Breast epithelium (tissue), 4 donors: ENCODE measurements around the gene ZKSCAN5. TPM values are rescaled to one million over a fixed set of nuclear protein-coding genes. Genes with fewer than 3 reads are reported as not detected.

Experiments used
- DNase-seq, 2 donors: peaks; one replicate each; pipeline ENCODE4 v3.0.0-alpha.2; 2019; ENCODE audit warnings: low spot score in 2 of 2
- H3K27ac ChIP-seq, 2 donors: fragments of 200-600 bp; sonication (generic) in 1 of 2; one replicate each; pipeline ENCODE4 v1.5.1; 2016 to 2019; ENCODE audit warnings: mild to moderate bottlenecking in 1 of 2
- H3K27me3 ChIP-seq, 2 donors: fragments of 200-600 bp; sonication (generic) in 1 of 2; one replicate each; pipeline versions ENCODE4 v1.5.1 to v1.6.0; 2017 to 2019; ENCODE audit warnings: control low read depth in 1 of 2, mild to moderate bottlenecking in 1 of 2
- H3K36me3 ChIP-seq: fragments of 200-600 bp; one replicate; pipeline ENCODE4 v1.5.1; 2019
- H3K4me1 ChIP-seq, 2 donors: fragments of 200-600 bp; sonication (generic); one replicate each; pipeline ENCODE4 v1.5.1; 2016 to 2019; ENCODE audit warnings: control low read depth in 1 of 2
- H3K4me3 ChIP-seq, 3 donors: fragments of 200-600 bp; sonication (generic); 1 replicate in 2 of 3; 2 replicates in 1 of 3; pipeline ENCODE4 v1.5.1; 2016 to 2019; ENCODE audit warnings: mild to moderate bottlenecking in 3 of 3, moderate library complexity in 2 of 3
- H3K9me3 ChIP-seq, 2 donors: fragments of 200-600 bp; sonication (generic) in 1 of 2; one replicate each; pipeline ENCODE4 v1.5.1; 2016 to 2019; ENCODE audit warnings: control low read depth in 1 of 2
- POLR2A ChIP-seq: fragments of 450-650 bp; IDR thresholded peaks from one replicate; pipeline ENCODE4 v1.6.1; 2016; ENCODE audit warnings: antibody characterized with exemption, mild to moderate bottlenecking, moderate library complexity
- POLR2AphosphoS5 ChIP-seq, 3 donors: sonication (generic); formaldehyde crosslinking; IDR thresholded peaks; one replicate each; pipeline ENCODE4 v1.6.1; 2017; ENCODE audit warnings: antibody characterized with exemption in 3 of 3
- intact Hi-C: fragments of 100-400 bp; cut with DNase I; formaldehyde crosslinking; loops from one replicate; pipeline ENCODE4 v1.15.1; 2023; ENCODE audit warnings: low total_unique reads
- total RNA-seq, 3 donors: library from RNA; depleted of rRNA; stranded (reverse); fragments of >200 nt; gene quantifications; one replicate each; pipeline ENCODE4 v1.1.0, GENCODE V29; 2016
- TF ChIP-seq, protein P1 (sequence below), 3 donors: fragments of 450-650 bp; IDR thresholded peaks; one replicate each; pipeline ENCODE4 v1.5.1; 2016 to 2017; ENCODE audit warnings: antibody characterized with exemption in 3 of 3, mild to moderate bottlenecking in 3 of 3, moderate library complexity in 3 of 3

Gene ZKSCAN5
- total RNA-seq, 3 donors from 2014 or later = 7.5 to 11.0 (median 8.0) TPM

DNA sequence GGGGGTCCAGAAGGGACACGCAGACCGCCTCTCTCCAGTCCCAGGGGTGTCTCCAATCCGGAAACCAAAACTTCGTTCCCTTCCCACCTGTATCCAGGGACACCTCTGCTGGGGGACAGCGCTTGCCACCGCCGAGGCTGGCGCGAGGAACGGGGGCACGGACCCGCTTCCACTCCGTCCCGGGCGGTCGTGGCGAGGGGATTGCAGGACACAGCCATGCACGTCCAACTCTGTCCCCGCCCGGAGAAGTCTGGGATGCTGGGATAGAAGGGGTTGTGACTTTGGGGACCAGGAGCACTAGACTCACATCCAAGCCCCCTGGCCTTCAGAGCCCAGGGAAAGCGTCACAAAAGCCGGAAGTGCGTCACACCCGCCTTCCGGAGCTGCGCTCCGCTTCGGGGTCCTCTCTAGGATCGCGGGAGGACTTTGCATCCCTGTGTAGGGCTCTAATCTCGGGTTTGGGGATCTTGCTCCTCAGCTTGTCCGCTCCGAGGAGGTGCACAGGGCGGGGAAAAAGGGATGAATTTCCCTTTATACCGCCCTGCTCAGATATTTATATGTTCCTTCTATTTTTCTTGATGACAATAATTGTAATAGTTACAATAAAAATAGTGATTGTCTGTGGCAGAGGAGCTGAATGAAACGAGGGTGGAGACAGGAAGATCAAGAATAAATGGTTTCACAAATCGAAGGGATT, 47.5 kb downstream of the ZKSCAN5 start, which contains the start of gene FAM200A:
TSS of gene FAM200A (minus strand) at position 348 of the 697 bp plus-strand sequence. CDS start 3,707 bp downstream, outside the sequence.
- peaks cover 6 to 7% of the 10 kb centered on the region in 2 donors for H3K9me3 ChIP-seq
- H3K4me1 ChIP-seq = peaks cover 3 to 4% of the 10 kb centered on the region in 2 donors
- intact Hi-C loops = no loop called here
- peak; percentile 74 to 78 for DNase-seq
- peak within 1 kb of the TSS; percentile 77 to 92 for H3K27ac ChIP-seq
- TF ChIP-seq POLR2A = peak; percentile 87
- TF ChIP-seq, protein P1, sequence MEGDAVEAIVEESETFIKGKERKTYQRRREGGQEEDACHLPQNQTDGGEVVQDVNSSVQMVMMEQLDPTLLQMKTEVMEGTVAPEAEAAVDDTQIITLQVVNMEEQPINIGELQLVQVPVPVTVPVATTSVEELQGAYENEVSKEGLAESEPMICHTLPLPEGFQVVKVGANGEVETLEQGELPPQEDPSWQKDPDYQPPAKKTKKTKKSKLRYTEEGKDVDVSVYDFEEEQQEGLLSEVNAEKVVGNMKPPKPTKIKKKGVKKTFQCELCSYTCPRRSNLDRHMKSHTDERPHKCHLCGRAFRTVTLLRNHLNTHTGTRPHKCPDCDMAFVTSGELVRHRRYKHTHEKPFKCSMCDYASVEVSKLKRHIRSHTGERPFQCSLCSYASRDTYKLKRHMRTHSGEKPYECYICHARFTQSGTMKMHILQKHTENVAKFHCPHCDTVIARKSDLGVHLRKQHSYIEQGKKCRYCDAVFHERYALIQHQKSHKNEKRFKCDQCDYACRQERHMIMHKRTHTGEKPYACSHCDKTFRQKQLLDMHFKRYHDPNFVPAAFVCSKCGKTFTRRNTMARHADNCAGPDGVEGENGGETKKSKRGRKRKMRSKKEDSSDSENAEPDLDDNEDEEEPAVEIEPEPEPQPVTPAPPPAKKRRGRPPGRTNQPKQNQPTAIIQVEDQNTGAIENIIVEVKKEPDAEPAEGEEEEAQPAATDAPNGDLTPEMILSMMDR (IDR thresholded peaks at IDR 0.05) = no peak
- TF ChIP-seq POLR2AphosphoS5 (IDR thresholded peaks at IDR 0.05) = peak; percentile 84 to 94 (median 88)
- H3K27me3 ChIP-seq = no peaks in the 10 kb centered on the region
- H3K36me3 ChIP-seq = no peaks in the 10 kb centered on the region
- peak within 1 kb of the TSS; percentile 68 to 96 (median 70) for H3K4me3 ChIP-seq

DNA sequence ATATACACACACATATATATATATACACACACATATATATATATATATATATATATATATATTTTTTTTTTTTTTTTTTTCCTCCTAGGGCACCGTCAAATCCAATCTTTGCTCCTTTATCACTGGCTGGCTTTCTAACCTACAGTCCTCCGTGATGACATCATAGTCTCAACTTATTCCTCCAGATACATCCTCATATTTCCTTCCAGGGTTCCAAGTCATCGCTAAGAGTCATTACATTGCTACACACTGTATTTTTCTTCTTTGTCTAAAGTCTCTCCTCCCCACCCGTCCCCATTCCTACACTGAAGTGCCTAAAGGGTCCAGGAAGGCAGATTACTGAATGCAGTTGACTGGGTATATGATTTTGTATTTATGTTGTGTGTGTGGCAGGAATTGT, 48.6 kb downstream of the ZKSCAN5 start:
- Histone ChIP-seq H3K4me1 (peaks cover 6 to 12% of the 10 kb centered on the region in 2 donors), H3K9me3 (peaks cover 3 to 5% of the 10 kb centered on the region in 2 donors), H3K27ac (no peak overlapping the region), H3K4me3 (no peak overlapping the region), H3K36me3 (no peaks in the 10 kb centered on the region), H3K27me3 (no peaks in the 10 kb centered on the region)
- no peak for TF ChIP-seq POLR2AphosphoS5 (IDR thresholded peaks at IDR 0.05)
- TF ChIP-seq POLR2A = no peak
- TF ChIP-seq, protein P1 (IDR thresholded peaks at IDR 0.05) = no peak
- no peak for DNase-seq
- intact Hi-C loops = no loop called here

GRCh38 chr7:99554939-99555338, 50.5 kb downstream of the ZKSCAN5 start:
- Histone ChIP-seq H3K36me3 (no peaks in the 10 kb centered on the region), H3K4me3 (no peak overlapping the region), H3K27me3 (no peaks in the 10 kb centered on the region), H3K4me1 (peaks cover 6 to 12% of the 10 kb centered on the region in 2 donors), H3K27ac (no peak overlapping the region), H3K9me3 (no peaks in the 10 kb centered on the region)
- intact Hi-C loops = no loop called here
- no peak for TF ChIP-seq POLR2AphosphoS5 (IDR thresholded peaks at IDR 0.05)
- TF ChIP-seq, protein P1 (IDR thresholded peaks at IDR 0.05) = no peak
- TF ChIP-seq POLR2A = no peak
- no peak for DNase-seq

DNA sequence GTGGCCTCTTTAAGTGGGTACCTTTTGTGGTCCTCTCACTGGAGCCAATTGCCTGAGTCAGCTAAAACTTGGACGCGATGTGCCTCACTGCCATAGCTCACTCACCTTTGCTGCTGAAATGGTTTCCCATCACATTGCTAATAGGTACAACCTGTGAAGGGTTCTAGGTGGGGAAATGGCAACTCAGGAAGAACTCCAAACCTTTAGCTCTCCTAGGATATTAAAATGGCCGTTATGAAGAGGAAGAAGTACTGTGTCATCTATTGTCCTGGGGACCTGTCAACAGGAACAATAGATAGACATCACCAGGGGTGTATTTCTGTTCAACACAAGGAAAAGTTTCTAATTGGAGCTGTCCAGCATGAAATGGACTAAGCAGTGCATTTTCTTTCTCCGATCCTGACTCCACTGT, 52.7 kb downstream of the ZKSCAN5 start:
- peaks cover 3 to 15% of the 10 kb centered on the region in 2 donors for H3K4me1 ChIP-seq
- intact Hi-C loops = no loop called here
- no peaks in the 10 kb centered on the region for H3K27me3 ChIP-seq
- TF ChIP-seq, protein P1 (IDR thresholded peaks at IDR 0.05) = no peak
- TF ChIP-seq POLR2AphosphoS5 (IDR thresholded peaks at IDR 0.05) (no peak), POLR2A (no peak)
- H3K9me3 ChIP-seq = no peaks in the 10 kb centered on the region
- DNase-seq = no peak
- no peaks in the 10 kb centered on the region for H3K36me3 ChIP-seq
- peak overlapping the region; percentile 98 to 100 for H3K27ac ChIP-seq
- peak overlapping the region; percentile 70 to 100 (median 94) for H3K4me3 ChIP-seq

DNA sequence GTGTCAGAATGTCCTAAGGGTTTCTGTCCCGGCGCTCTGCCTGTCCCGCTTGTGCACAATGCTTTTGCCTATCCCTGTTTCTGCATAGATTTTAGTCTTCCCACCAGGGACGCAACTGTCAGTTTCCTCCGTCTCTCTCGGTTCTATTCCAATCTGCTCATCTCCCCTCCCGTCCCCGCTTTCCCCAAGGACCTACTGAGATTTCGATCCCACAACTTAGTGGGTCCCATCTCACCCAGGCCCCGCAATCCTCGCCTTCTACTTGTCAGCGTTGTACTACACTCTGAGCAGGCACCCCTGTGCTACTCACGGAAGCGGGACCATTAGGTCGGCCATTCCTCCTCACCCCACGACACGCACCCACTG, 53.5 kb downstream of the ZKSCAN5 start:
- intact Hi-C loops = no loop called here
- no peaks in the 10 kb centered on the region for H3K9me3 ChIP-seq
- peak overlapping the region; percentile 98 to 100 for H3K27ac ChIP-seq
- no peak for TF ChIP-seq POLR2A
- TF ChIP-seq, protein P1 (IDR thresholded peaks at IDR 0.05) = no peak
- TF ChIP-seq POLR2AphosphoS5 (IDR thresholded peaks at IDR 0.05) = no peak
- peaks cover 3 to 15% of the 10 kb centered on the region in 2 donors for H3K4me1 ChIP-seq
- no peaks in the 10 kb centered on the region for H3K27me3 ChIP-seq
- peaks cover 6% of the 10 kb centered on the region for H3K36me3 ChIP-seq
- no peak for DNase-seq
- H3K4me3 ChIP-seq = peak overlapping the region; percentile 70 to 100 (median 94)
